ENCODE data around the gene MEGF8.

MEGF8 gene

GRCh38 chr19:42291435-42291810 is 34.0 kb upstream of the MEGF8 start:
- Mint-ChIP-seq H3K36me3 (ENCODE audit: low read depth) (peaks cover 26% of the 10 kb centered on the region), H3K27ac (no peak overlapping the region), H3K4me1 (ENCODE audit: low read depth) (peaks cover 8% of the 10 kb centered on the region), H3K27me3 (ENCODE audit: low read depth) (no peaks in the 10 kb centered on the region), H3K4me3 (no peak overlapping the region), H3K9me3 (no peaks in the 10 kb centered on the region)

- no peaks in the 10 kb centered on the region for H3K27me3 Mint-ChIP-seq (ENCODE audit: low read depth)
- H3K4me3 Mint-ChIP-seq, result no peak overlapping the region
These were observed 33.1 kb upstream of the MEGF8 start for GRCh38 chr19:42292042-42292960.

GRCh38 chr19:42292963-42293362 is 32.5 kb upstream of the MEGF8 start:
- Mint-ChIP-seq H3K4me1 (ENCODE audit: low read depth) (peaks cover 8% of the 10 kb centered on the region), H3K27ac (no peak overlapping the region), H3K27me3 (ENCODE audit: low read depth) (no peaks in the 10 kb centered on the region), H3K4me3 (no peak overlapping the region), H3K36me3 (ENCODE audit: low read depth) (peaks cover 24% of the 10 kb centered on the region), H3K9me3 (no peaks in the 10 kb centered on the region)

More at GRCh38 chr19:42292042-42292960, 33.1 kb upstream of the MEGF8 start:
- Mint-ChIP-seq H3K36me3 (ENCODE audit: low read depth) (peaks cover 27% of the 10 kb centered on the region), H3K9me3 (no peaks in the 10 kb centered on the region), H3K4me1 (ENCODE audit: low read depth) (peaks cover 8% of the 10 kb centered on the region), H3K27ac (no peak overlapping the region)

- H3K27ac Mint-ChIP-seq, result no peak overlapping the region
- peaks cover 8% of the 10 kb centered on the region for H3K4me1 Mint-ChIP-seq (ENCODE audit: low read depth)
- H3K4me3 Mint-ChIP-seq, result no peak overlapping the region
- no peaks in the 10 kb centered on the region for H3K27me3 Mint-ChIP-seq (ENCODE audit: low read depth)
- H3K36me3 Mint-ChIP-seq (ENCODE audit: low read depth), result peaks cover 21% of the 10 kb centered on the region
- no peaks in the 10 kb centered on the region for H3K9me3 Mint-ChIP-seq
These were observed 31.9 kb upstream of the MEGF8 start for GRCh38 chr19:42293540-42293939.

- H3K27me3 Mint-ChIP-seq (ENCODE audit: low read depth), result no peaks in the 10 kb centered on the region
- H3K36me3 Mint-ChIP-seq (ENCODE audit: low read depth), result peaks cover 21% of the 10 kb centered on the region
- H3K27ac Mint-ChIP-seq, result no peak overlapping the region
- no peaks in the 10 kb centered on the region for H3K9me3 Mint-ChIP-seq
- peaks cover 8% of the 10 kb centered on the region for H3K4me1 Mint-ChIP-seq (ENCODE audit: low read depth)
- no peak overlapping the region for H3K4me3 Mint-ChIP-seq
These were observed 31.5 kb upstream of the MEGF8 start for GRCh38 chr19:42293948-42294347.

GRCh38 chr19:42294471-42295137 is 30.8 kb upstream of the MEGF8 start:
- Mint-ChIP-seq H3K4me3 (no peak overlapping the region), H3K27me3 (ENCODE audit: low read depth) (no peaks in the 10 kb centered on the region)

GRCh38 chr19:42295342-42295741 is 30.1 kb upstream of the MEGF8 start:
- Mint-ChIP-seq H3K4me1 (ENCODE audit: low read depth) (peaks cover 8% of the 10 kb centered on the region), H3K4me3 (no peak overlapping the region), H3K36me3 (ENCODE audit: low read depth) (peaks cover 26% of the 10 kb centered on the region), H3K27me3 (ENCODE audit: low read depth) (no peaks in the 10 kb centered on the region), H3K27ac (no peak overlapping the region), H3K9me3 (no peaks in the 10 kb centered on the region)

More at GRCh38 chr19:42294471-42295137, 30.8 kb upstream of the MEGF8 start:
- H3K36me3 Mint-ChIP-seq (ENCODE audit: low read depth), result peaks cover 21% of the 10 kb centered on the region
- peaks cover 8% of the 10 kb centered on the region for H3K4me1 Mint-ChIP-seq (ENCODE audit: low read depth)
- H3K27ac Mint-ChIP-seq, result no peak overlapping the region
- no peaks in the 10 kb centered on the region for H3K9me3 Mint-ChIP-seq

GRCh38 chr19:42295831-42296525 is 29.5 kb upstream of the MEGF8 start:
- peaks cover 26% of the 10 kb centered on the region for H3K36me3 Mint-ChIP-seq (ENCODE audit: low read depth)
- peak overlapping the region; percentile 45 for H3K27ac Mint-ChIP-seq
- H3K27me3 Mint-ChIP-seq (ENCODE audit: low read depth), result no peaks in the 10 kb centered on the region
- H3K4me1 Mint-ChIP-seq (ENCODE audit: low read depth), result peaks cover 8% of the 10 kb centered on the region
- H3K9me3 Mint-ChIP-seq, result no peaks in the 10 kb centered on the region
- no peak overlapping the region for H3K4me3 Mint-ChIP-seq

- Mint-ChIP-seq H3K27me3 (ENCODE audit: low read depth) (no peaks in the 10 kb centered on the region), H3K27ac (no peak overlapping the region), H3K9me3 (no peaks in the 10 kb centered on the region), H3K4me1 (ENCODE audit: low read depth) (peaks cover 10% of the 10 kb centered on the region), H3K36me3 (ENCODE audit: low read depth) (peaks cover 22% of the 10 kb centered on the region), H3K4me3 (no peak overlapping the region)
These were observed 28.4 kb upstream of the MEGF8 start for GRCh38 chr19:42297039-42297438.

GRCh38 chr19:42301646-42302203 is 23.7 kb upstream of the MEGF8 start, which contains the start of gene PRR19:
Gene PRR19, plus strand, starts transcription at chr19:42302132. Its CDS starts 7,453 bp downstream, at chr19:42309585.
- Mint-ChIP-seq H3K4me1 (ENCODE audit: low read depth) (peaks cover 19% of the 10 kb centered on the region), H3K4me3 (peak within 1 kb of the TSS; percentile 85), H3K36me3 (ENCODE audit: low read depth) (peaks cover 7% of the 10 kb centered on the region), H3K27ac (peak within 1 kb of the TSS; percentile 88), H3K27me3 (ENCODE audit: low read depth) (no peaks in the 10 kb centered on the region), H3K9me3 (no peaks in the 10 kb centered on the region)

- peaks cover 5% of the 10 kb centered on the region for H3K36me3 Mint-ChIP-seq (ENCODE audit: low read depth)
- peak overlapping the region; percentile 88 for H3K27ac Mint-ChIP-seq
- peaks cover 20% of the 10 kb centered on the region for H3K4me1 Mint-ChIP-seq (ENCODE audit: low read depth)
- peak overlapping the region; percentile 85 for H3K4me3 Mint-ChIP-seq
- H3K27me3 Mint-ChIP-seq (ENCODE audit: low read depth), result no peaks in the 10 kb centered on the region
- H3K9me3 Mint-ChIP-seq, result no peaks in the 10 kb centered on the region
These were observed 22.4 kb upstream of the MEGF8 start for GRCh38 chr19:42303101-42303464.

- no peaks in the 10 kb centered on the region for H3K9me3 Mint-ChIP-seq
- peaks cover 5% of the 10 kb centered on the region for H3K36me3 Mint-ChIP-seq (ENCODE audit: low read depth)
- H3K27ac Mint-ChIP-seq, result peak overlapping the region; percentile 35
- H3K4me1 Mint-ChIP-seq (ENCODE audit: low read depth), result peaks cover 20% of the 10 kb centered on the region
- no peak overlapping the region for H3K4me3 Mint-ChIP-seq
- H3K27me3 Mint-ChIP-seq (ENCODE audit: low read depth), result no peaks in the 10 kb centered on the region
These were observed 21.6 kb upstream of the MEGF8 start for GRCh38 chr19:42303876-42304275.

GRCh38 chr19:42306646-42307045 is 18.8 kb upstream of the MEGF8 start:
- no peaks in the 10 kb centered on the region for H3K9me3 Mint-ChIP-seq
- H3K4me1 Mint-ChIP-seq (ENCODE audit: low read depth), result peaks cover 16% of the 10 kb centered on the region
- peaks cover 11% of the 10 kb centered on the region for H3K27me3 Mint-ChIP-seq (ENCODE audit: low read depth)
- no peak overlapping the region for H3K4me3 Mint-ChIP-seq
- H3K36me3 Mint-ChIP-seq (ENCODE audit: low read depth), result no peaks in the 10 kb centered on the region
- H3K27ac Mint-ChIP-seq, result no peak overlapping the region

GRCh38 chr19:42309686-42310085 is 15.7 kb upstream of the MEGF8 start:
- Mint-ChIP-seq H3K4me3 (no peak overlapping the region), H3K9me3 (no peaks in the 10 kb centered on the region), H3K36me3 (ENCODE audit: low read depth) (no peaks in the 10 kb centered on the region), H3K27me3 (ENCODE audit: low read depth) (peaks cover 36% of the 10 kb centered on the region), H3K4me1 (ENCODE audit: low read depth) (peaks cover 9% of the 10 kb centered on the region), H3K27ac (no peak overlapping the region)
